GM21526 (cell line): ENCODE data around the gene LAMC1.

Experiments
- ATAC-seq: cut with Tn5 transposase; IDR thresholded peaks from one replicate; pipeline ENCODE4 v1.9.1; 2021; ENCODE audit warnings: moderate library complexity; ENCODE audit not compliant: unreplicated experiment, low FRiP score

The LAMC1 gene

DNA sequence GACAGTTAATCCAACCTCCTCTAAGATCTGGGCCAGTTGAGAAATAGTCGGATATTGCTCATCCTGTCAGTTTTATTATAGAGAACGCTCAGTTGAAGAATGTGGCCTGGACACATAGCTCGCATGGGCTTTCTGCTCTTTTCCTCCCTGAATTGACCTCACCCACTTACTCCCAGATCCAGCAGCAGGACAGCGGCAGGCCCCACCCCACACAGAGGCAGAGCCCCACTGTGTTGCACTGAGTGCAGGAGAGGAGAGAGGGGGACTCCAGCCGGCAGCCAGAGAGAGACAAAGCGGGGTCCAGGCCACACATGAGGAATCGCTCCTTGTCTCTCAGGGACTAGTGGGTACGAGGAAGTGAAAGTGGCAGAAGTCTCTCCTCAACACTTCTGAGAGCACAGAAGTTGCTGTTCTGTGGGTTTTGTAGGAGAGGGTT lies 78.6 kb downstream of the LAMC1 start:
- no peak for ATAC-seq

GRCh38 chr1:183103147-183103546 lies 79.9 kb downstream of the LAMC1 start:
- no peak for ATAC-seq

DNA sequence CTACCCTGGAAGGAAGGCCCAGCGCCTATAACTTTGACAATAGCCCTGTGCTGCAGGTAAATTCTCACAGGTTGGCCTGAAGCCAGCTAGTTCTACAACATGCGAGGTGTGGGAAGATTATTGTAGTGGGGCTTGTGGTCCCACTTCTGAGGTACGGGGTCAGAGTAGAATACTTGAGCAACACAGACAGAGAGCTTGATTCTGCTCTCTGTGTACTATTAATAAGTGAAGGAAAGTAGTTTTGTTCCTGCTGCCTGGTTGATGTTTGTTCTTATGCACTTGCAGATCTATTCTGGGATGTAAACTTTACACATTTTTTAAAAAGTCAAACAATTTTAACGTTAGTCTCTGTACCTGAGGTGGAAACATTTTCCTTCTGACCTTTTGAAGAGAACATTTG lies 80.4 kb downstream of the LAMC1 start:
- no peak for ATAC-seq

- ATAC-seq, result no peak
Measured at GRCh38 chr1:183105449-183105848, 82.2 kb downstream of the LAMC1 start.

- ATAC-seq, result no peak
Measured at GRCh38 chr1:183106166-183106565, 82.9 kb downstream of the LAMC1 start.

DNA sequence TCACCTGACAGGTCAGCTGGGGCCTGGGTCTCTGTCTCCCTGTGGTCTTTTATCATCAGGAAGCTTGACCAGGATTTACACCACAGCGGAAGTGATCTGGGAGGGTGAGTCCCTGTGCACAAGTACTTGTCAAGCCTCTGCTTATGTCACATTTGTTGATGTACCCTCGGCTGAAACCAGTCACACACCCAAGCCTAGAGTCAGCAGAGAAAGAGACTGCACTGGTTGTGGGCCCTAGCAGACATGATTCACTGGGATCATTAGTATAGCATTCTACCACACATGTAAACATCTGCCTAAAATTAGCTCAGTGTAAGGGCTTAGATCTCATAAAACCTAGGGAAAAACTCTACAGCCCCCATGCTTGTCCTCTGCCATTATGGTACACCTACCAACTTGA lies 83.5 kb downstream of the LAMC1 start:
- no peak for ATAC-seq

- no peak for ATAC-seq
Measured at GRCh38 chr1:183110326-183110880, 87.2 kb downstream of the LAMC1 start.

DNA sequence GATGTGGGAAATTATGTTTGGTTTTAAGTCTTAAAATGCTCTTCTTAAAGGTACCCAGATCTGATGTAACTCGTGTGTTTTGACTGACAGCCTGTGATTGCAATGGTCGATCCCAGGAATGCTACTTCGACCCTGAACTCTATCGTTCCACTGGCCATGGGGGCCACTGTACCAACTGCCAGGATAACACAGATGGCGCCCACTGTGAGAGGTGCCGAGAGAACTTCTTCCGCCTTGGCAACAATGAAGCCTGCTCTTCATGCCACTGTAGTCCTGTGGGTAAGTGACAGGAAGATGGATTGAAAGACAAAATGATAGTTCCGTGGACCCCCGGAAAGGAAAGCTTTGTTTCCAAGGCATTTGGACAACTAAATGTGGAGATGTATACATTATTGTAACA lies 91.2 kb downstream of the LAMC1 start:
- ATAC-seq, result no peak

- no peak for ATAC-seq
Measured at GRCh38 chr1:183116416-183116815, 93.2 kb downstream of the LAMC1 start.

DNA sequence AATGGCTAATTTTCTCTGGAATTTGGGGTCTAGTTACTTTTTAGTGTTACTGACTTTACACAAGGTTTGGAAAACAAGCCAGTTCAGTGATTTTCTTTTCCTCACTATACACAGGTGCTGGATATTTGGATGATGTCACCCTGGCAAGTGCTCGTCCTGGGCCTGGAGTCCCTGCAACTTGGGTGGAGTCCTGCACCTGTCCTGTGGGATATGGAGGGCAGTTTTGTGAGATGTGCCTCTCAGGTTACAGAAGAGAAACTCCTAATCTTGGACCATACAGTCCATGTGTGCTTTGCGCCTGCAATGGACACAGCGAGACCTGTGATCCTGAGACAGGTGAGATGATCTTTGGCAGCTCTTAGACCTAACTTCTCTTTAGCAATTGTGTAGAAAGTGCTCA lies 98.4 kb downstream of the LAMC1 start:
- no peak for ATAC-seq

GRCh38 chr1:183124259-183124658 lies 101.0 kb downstream of the LAMC1 start:
- no peak for ATAC-seq

- ATAC-seq, result no peak
Measured at GRCh38 chr1:183125279-183125999, 102.2 kb downstream of the LAMC1 start.

- ATAC-seq, result no peak
Measured at GRCh38 chr1:183126000-183126366, 102.8 kb downstream of the LAMC1 start.

GRCh38 chr1:183126528-183126927 lies 103.3 kb downstream of the LAMC1 start:
- no peak for ATAC-seq

DNA sequence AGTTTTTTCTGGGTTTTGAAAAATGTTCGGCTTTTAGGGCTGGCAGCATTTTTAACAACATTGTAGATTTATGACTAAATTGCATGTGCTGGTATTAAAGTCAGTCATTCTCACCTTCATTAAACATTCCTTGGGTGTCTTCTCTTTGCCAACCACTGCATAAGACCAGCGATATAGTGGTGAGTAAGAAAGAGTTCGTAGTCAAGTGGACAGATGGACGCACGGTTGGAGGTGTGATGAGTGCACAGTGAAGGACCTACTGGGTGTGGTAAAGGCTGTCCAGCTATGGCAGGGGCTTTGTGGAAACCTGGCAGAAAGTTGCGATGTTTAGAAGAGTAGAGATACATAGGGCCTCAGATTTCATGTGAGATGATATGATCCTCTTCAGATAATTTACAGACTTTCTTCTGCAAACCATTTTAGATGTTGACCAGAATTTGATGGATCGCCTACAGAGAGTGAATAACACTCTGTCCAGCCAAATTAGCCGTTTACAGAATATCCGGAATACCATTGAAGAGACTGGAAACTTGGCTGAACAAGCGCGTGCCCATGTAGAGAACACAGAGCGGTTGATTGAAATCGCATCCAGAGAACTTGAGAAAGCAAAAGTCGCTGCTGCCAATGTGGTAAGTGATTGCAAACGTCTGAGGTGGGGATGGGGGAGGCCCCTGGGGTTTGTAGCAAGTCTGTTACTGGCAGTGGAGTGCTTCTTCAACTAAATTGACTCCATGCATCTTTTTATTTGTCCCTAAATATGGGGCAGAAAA lies 106.9 kb downstream of the LAMC1 start:
- ATAC-seq, result no peak

DNA sequence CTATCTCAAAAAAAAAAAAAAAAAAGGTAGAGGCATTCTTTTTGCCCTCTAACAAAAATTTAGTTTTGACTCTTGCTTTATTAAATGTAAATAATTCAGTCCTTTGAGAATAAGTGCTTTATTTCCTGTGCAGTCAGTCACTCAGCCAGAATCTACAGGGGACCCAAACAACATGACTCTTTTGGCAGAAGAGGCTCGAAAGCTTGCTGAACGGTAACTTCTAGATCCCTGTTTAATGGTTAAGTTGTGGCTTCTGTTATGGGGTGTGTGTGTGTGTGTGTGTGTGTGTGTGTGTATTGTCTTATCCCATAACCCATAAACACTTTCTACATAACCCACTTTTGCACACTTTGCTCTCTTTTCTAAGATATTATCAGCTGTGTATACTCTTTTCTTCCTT lies 107.9 kb downstream of the LAMC1 start:
- ATAC-seq, result no peak

DNA sequence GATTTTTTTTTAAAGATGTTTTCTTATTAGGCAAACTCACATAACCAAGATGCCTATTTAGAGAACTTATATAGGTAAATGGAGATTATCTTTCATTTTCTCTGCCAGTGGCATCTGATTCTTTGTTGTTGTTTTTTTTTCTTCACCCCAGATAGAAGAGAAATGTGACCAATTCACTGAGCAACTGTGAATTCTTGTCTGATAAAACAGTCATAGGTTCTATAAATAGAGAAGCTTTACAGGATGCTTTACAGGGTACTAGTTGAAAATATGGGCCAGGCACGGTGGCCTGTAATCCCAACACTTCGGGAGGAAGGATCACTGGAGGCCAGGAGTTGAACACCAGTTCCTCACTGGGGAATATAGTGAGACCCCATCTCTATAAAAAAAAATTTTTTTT lies 112.1 kb downstream of the LAMC1 start:
- ATAC-seq, result no peak

DNA sequence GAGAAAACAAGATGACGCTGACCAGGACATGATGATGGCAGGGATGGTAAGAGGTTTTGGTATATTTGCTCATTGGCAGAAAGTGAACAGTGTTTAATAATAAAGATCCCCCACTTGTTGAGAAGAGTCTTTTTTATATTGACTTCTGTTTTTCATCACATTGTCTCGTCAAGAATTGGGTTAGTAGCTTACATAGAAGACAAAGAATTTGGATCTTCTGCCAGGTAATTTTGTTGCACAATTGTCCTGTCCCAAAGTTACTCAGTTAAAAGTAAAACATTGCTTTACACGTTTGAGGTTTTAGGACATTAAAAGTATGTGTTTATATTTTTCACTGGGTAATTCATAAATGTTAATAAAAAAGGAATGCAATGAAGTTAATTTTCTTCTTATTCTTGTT lies 114.6 kb downstream of the LAMC1 start:
- ATAC-seq, result no peak

GRCh38 chr1:183138301-183138700 lies 115.1 kb downstream of the LAMC1 start:
- no peak for ATAC-seq

GRCh38 chr1:183139281-183139942 lies 116.2 kb downstream of the LAMC1 start:
- ATAC-seq, result no peak

- no peak for ATAC-seq
Measured at GRCh38 chr1:183140633-183141032, 117.4 kb downstream of the LAMC1 start.
